Uterus (tissue), 4 donors: ENCODE results near the gene ERFL. TPM values are rescaled to one million over a fixed set of nuclear protein-coding genes. Genes with fewer than 3 reads are reported as not detected.

ENCODE experiments used
- DNase-seq, 2 donors: peaks; one replicate each; pipeline ENCODE4 v3.0.0-alpha.2; 2019 to 2020
- H3K27ac ChIP-seq, 2 donors: fragments of 200-600 bp; sonication (generic); 1 replicate in 1 of 2; 2 replicates in 1 of 2; pipeline ENCODE4 v1.5.1; 2016 to 2018
- H3K27me3 ChIP-seq, 2 donors: fragments of 200-600 bp; sonication (generic); one replicate each; pipeline ENCODE4 v1.5.1; 2018 to 2019; ENCODE audit warnings: control low read depth in 1 of 2
- H3K36me3 ChIP-seq, 2 donors: fragments of 200-600 bp; sonication (generic); one replicate each; pipeline ENCODE4 v1.5.1; 2019; ENCODE audit warnings: control low read depth in 1 of 2
- H3K4me1 ChIP-seq, 2 donors: fragments of 200-600 bp; sonication (generic); one replicate each; pipeline ENCODE4 v1.5.1; 2018 to 2019; ENCODE audit warnings: control low read depth in 1 of 2
- H3K4me3 ChIP-seq, 2 donors: fragments of 200-600 bp; sonication (generic); 1 replicate in 1 of 2; 2 replicates in 1 of 2; pipeline ENCODE4 v1.5.1; 2018 to 2019; ENCODE audit warnings: mild to moderate bottlenecking in 1 of 2
- H3K9me3 ChIP-seq, 2 donors: fragments of 200-600 bp; sonication (generic); one replicate each; pipeline ENCODE4 v1.5.1; 2019; ENCODE audit warnings: control low read depth in 1 of 2
- CTCF ChIP-seq, 4 experiments: fragments of 200-600 bp in 2 of 4; fragments of 450-650 bp in 2 of 4; sonication (generic) in 2 of 4; IDR thresholded peaks; one replicate each; pipeline ENCODE4 v1.5.1; 2016 to 2019; ENCODE audit warnings: antibody characterized with exemption in 4 of 4, mild to moderate bottlenecking in 2 of 4, moderate library complexity in 1 of 4
- POLR2A ChIP-seq, 2 donors: fragments of 450-650 bp; IDR thresholded peaks; one replicate each; pipeline ENCODE4 v1.6.1; 2016; ENCODE audit warnings: antibody characterized with exemption in 2 of 2, mild to moderate bottlenecking in 1 of 2, moderate library complexity in 1 of 2
- intact Hi-C: fragments of 100-400 bp; cut with DNase I; formaldehyde crosslinking; loops from one replicate; pipeline ENCODE4 v1.15.1; 2023; ENCODE audit warnings: low total_unique reads
- total RNA-seq, 4 donors: library from RNA; depleted of rRNA in 3 of 4; stranded (reverse); fragments of >200 nt in 3 of 4; gene quantifications; one replicate each; pipeline versions ENCODE4 v1.1.0 to v1.2.4, GENCODE V29; 2014 to 2023
- donor health status: DM: yes; HTN: yes; CAD: no.

The ERFL gene
- total RNA-seq, 4 donors from 2014 or later, result 1.7 TPM; not detected in 3

GRCh38 chr19:41908724-41909464 lies 19.4 kb downstream of the ERFL start:
- Histone ChIP-seq H3K27ac (no peak overlapping the region), H3K4me3 (no peak overlapping the region), H3K9me3 (no peaks in the 10 kb centered on the region), H3K27me3 (peaks cover 9 to 14% of the 10 kb centered on the region in 2 donors), H3K4me1 (no peaks in the 10 kb centered on the region), H3K36me3 (no peaks in the 10 kb centered on the region)
- TF ChIP-seq CTCF (IDR thresholded peaks at IDR 0.05) (no peak), POLR2A (IDR thresholded peaks at IDR 0.05) (no peak)
- no peak for DNase-seq
- intact Hi-C loops, result no loop called here

GRCh38 chr19:41907994-41908615 lies 20.1 kb downstream of the ERFL start:
- TF ChIP-seq POLR2A (IDR thresholded peaks at IDR 0.05) (no peak), CTCF (IDR thresholded peaks at IDR 0.05) (no peak)
- intact Hi-C loops, result no loop called here
- DNase-seq, result no peak
- Histone ChIP-seq H3K27ac (no peak overlapping the region), H3K36me3 (no peaks in the 10 kb centered on the region), H3K4me1 (no peaks in the 10 kb centered on the region), H3K4me3 (no peak overlapping the region), H3K9me3 (no peaks in the 10 kb centered on the region), H3K27me3 (peaks cover 5 to 12% of the 10 kb centered on the region in 2 donors)

- Histone ChIP-seq H3K36me3 (no peaks in the 10 kb centered on the region), H3K27ac (no peak overlapping the region), H3K4me1 (no peaks in the 10 kb centered on the region), H3K27me3 (peaks cover 0 to 4% of the 10 kb centered on the region in 2 donors), H3K9me3 (no peaks in the 10 kb centered on the region), H3K4me3 (no peak overlapping the region)
- DNase-seq, result no peak
- TF ChIP-seq POLR2A (IDR thresholded peaks at IDR 0.05) (no peak), CTCF (IDR thresholded peaks at IDR 0.05) (no peak)
- intact Hi-C loops, result no loop called here
These were observed 21.2 kb downstream of the ERFL start for GRCh38 chr19:41906916-41907680.

GRCh38 chr19:41906271-41906670 lies 22.0 kb downstream of the ERFL start:
- Histone ChIP-seq H3K27ac (no peak overlapping the region), H3K36me3 (no peaks in the 10 kb centered on the region)
- no peak for TF ChIP-seq POLR2A (IDR thresholded peaks at IDR 0.05)

GRCh38 chr19:41905273-41906002 lies 22.8 kb downstream of the ERFL start:
- Histone ChIP-seq H3K9me3 (no peaks in the 10 kb centered on the region), H3K36me3 (no peaks in the 10 kb centered on the region), H3K4me1 (no peaks in the 10 kb centered on the region), H3K27me3 (no peaks in the 10 kb centered on the region), H3K27ac (no peak overlapping the region), H3K4me3 (no peak overlapping the region)
- no peak for DNase-seq
- intact Hi-C loops, result no loop called here
- TF ChIP-seq CTCF (IDR thresholded peaks at IDR 0.05) (no peak), POLR2A (IDR thresholded peaks at IDR 0.05) (no peak)

More at GRCh38 chr19:41906271-41906670, 22.0 kb downstream of the ERFL start:
- H3K4me1 ChIP-seq, result no peaks in the 10 kb centered on the region
- H3K27me3 ChIP-seq, result no peaks in the 10 kb centered on the region
- DNase-seq, result no peak
- H3K4me3 ChIP-seq, result no peak overlapping the region
- intact Hi-C loops, result no loop called here
- no peaks in the 10 kb centered on the region for H3K9me3 ChIP-seq
